Effector CD4-positive, alpha-beta T cell (primary cell): ENCODE data around the gene GASK1B.

Experiments used
- DNase-seq: peaks from one replicate; pipeline ENCODE4 v3.0.0-alpha.2; 2020

Gene GASK1B

GRCh38 chr4:158182736-158183135, 9.9 kb upstream of the GASK1B start:
- DNase-seq, result no peak

DNA sequence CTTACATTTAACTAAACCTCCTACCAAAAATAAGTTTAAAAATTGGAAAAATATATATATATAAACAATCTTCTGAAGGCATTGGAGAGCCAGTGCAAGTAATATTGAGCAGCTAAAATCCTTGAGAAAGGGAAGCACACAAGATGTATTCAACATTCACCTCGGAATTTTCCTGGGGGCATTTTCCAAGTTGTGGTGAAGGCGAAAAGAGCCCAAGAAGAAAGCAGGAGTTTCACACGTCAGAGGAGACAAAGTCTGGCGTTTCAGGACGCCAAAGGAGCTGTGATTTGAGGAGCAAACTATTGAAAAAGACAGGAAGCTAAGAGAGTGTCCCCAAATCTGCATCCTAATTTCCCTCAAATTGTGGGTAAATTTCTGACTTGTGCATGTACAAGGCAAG, 9.1 kb upstream of the GASK1B start:
- no peak for DNase-seq

- DNase-seq, result no peak
Measured at GRCh38 chr4:158179465-158179864, 6.6 kb upstream of the GASK1B start.

GRCh38 chr4:158176776-158177175, 4.0 kb upstream of the GASK1B start:
- DNase-seq, result no peak

GRCh38 chr4:158176108-158176507, 3.3 kb upstream of the GASK1B start:
- no peak for DNase-seq

DNA sequence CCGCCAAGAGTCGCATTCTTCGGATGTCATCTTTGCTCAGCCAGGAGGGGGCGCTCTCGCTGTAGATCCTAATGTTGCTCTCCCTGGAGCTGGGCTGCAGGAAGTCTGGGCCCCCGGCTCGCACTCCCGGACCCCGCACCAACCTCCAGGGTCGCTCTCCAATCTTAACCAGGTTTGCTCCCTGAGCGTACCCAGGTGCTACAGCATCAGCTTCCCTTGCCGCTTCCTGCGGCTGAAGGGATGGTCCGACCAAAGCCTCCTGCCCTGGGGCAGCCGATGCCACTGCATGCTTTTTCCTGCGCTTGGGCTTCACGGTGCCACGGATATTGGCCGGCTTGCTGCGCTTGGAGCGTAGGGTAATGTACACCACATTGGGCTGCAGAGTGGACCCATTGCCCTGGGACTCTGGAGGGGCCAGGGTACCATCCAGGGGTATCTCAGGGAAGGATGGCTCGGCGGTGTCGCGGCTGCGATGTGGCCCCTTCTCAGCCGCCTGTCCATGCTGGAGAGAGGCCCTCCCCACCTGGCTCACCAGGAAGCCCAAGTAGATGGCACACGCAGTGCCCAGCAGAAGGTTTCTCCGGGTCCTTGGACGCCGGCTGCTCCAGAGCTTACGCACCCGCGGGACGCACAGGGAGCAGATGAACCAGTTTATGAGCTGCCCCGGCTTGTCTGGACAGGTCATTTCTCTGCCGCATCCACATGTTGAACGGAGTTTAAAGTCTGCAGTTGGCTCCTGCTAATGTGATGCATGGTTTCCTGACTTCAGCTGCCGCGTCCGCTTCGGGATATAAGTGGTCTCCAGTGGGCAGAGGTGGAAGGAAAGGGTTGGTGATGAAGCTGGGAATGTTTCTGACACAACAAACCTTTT, 1.9 kb downstream of the GASK1B start:
- no peak for DNase-seq

- DNase-seq, result no peak
Measured at GRCh38 chr4:158169931-158170690, 2.7 kb downstream of the GASK1B start.

GRCh38 chr4:158169506-158169905, 3.3 kb downstream of the GASK1B start:
- no peak for DNase-seq

- DNase-seq, result no peak
Measured at GRCh38 chr4:158168606-158169005, 4.2 kb downstream of the GASK1B start.

GRCh38 chr4:158166701-158167100, 6.1 kb downstream of the GASK1B start:
- DNase-seq, result no peak

DNA sequence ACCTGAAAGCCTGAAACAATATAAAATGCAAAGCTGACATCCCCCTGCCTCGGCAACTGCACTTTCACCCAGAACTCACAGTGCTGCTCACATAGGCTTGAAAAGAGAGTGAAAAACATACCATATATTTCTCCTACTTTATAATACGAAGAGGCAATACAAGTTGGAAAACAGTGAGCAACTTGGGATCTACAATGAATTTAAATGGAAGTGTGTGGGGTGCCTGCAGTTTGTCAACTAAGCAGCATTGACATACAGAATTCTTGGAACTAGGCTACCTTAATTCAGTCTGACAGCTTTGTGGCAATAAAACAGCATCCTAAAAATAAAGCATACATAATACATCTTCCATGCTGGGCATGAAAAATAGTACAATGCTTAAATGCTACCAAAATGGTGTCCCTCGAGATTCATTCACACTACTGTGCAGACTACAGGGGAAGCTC, 8.0 kb downstream of the GASK1B start:
- DNase-seq, result no peak

DNA sequence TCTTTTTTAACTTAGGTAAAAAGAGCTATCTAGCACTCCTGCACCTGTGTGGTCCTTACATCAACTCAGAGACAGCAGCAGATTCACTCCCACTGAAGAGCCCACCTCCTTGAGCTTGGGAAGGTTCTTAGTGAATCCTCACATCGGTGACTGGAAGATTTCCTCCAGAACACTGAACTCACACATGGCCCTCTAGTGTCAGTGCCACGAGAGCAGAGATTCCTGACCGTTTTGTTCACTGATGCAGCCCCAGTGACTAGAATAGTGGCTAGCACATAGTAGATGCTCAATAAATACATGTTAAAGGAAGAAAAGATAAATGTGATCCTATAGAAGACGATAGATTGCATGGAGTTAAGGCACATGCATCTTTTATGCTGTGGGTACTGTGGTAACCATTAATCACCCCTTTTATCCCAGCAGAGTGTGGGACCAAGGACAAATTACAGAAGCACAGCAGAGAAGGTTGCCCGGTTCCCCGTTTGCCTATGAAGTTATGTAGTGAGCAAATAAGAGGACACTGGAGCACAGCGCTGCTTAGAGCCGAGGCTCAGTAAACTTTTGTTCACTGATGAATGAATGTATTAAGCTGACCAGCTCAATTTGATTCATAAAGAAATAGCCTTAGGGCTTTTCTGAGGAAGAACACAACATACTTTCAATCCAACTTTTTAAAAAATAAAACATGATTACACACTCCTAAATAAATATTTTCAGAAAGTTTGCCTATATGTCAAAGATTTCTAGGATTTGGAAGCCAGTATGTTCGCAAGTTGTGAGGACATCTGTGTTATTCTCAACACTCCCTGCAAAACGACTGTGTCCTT, 8.7 kb downstream of the GASK1B start:
- DNase-seq, result no peak

- DNase-seq, result no peak
Measured at GRCh38 chr4:158162631-158163030, 10.2 kb downstream of the GASK1B start.

GRCh38 chr4:158161551-158162354, 11.1 kb downstream of the GASK1B start:
- no peak for DNase-seq

GRCh38 chr4:158159718-158160094, 13.1 kb downstream of the GASK1B start:
- DNase-seq, result no peak

DNA sequence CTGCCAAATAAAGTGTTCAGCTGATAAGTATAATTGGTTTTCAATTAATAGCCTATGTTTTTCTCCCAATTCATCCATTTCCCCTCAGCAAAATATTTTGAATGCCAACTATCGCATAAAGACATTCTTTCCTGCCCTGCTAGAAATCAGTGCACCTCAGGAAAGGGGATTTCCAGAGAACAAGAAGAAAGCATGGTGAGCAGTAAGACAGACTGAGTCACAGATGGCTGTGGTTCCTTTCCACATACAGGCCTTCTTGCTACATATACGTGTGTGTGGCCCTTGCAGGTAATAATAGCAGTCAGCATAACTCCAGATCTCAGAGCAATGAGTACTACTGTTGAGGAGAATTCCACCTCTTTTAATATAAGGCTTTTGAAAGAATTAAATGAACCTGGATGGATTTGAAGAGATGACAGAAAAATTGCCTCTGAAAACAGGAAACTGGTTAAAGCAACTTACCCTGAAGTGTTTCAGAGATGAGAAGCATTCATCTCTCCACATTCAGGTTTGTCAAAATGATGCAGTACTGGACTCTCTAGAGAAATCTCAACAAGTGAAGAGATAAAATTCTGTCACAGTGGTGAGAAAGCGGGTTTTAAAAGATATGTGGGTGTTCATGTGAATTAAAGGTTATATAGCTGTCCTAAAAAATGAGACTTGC, 13.6 kb downstream of the GASK1B start:
- DNase-seq, result no peak

DNA sequence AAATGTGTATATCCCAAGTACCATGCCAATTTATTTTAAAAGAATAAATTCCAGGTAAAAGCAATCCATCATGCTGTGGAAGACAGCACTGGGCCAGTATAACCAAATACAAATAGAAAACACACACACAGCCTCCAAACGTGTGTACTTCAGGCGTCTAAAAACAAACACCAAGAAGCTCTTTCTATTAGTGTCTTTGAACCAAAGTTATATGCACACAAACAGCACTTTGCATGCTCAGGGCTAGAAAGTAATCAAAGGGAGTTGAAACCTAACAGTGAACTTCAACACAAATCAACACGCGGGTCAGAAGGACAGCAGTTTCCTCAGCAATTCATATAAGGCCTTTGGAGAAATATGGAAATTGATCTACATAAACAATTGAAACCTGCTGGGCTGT, 15.4 kb downstream of the GASK1B start:
- DNase-seq, result no peak

- no peak for DNase-seq
Measured at GRCh38 chr4:158155656-158156356, 17.0 kb downstream of the GASK1B start.

- no peak for DNase-seq
Measured at GRCh38 chr4:158147151-158147550, 25.7 kb downstream of the GASK1B start.

- no peak for DNase-seq
Measured at GRCh38 chr4:158146736-158147135, 26.1 kb downstream of the GASK1B start.

DNA sequence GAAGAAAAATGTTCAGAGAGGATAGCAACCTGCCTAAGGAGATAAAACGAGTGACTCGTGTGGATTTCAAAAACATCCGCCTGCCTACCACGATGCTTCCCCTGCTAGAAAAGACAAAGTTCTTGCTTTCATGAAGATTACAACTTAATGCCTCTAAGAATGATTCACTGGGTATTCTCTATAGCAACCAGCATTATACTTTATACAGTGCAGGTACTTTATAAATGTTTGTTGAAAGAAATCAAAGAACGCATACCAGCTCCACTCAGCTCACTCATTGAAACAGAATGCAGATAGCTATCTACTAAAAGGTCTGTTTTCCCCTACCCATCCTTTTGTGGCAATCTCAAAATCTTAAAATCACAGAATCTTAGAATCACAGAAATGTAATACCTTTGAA, 33.7 kb downstream of the GASK1B start:
- DNase-seq, result no peak
